Fibroblast of lung (primary cell): ENCODE measurements around the gene IRF2BPL. TPM values are rescaled to one million over a fixed set of nuclear protein-coding genes. Genes with fewer than 3 reads are reported as not detected.

ENCODE experiments used
- DNase-seq, 2 donors: peaks; one replicate each; pipeline versions ENCODE4 v3.0.0 to v3.0.0-alpha.2; 2010; ENCODE audit warnings: low read depth in 2 of 2
- H2AFZ ChIP-seq: 2 replicates; pipeline ENCODE4 v1.5.1; 2012; ENCODE audit warnings: low read length, control low read depth, inconsistent platforms
- H3K27ac ChIP-seq: 2 replicates; pipeline ENCODE4 v1.5.1; 2011; ENCODE audit warnings: low read length, control low read depth; ENCODE audit not compliant: insufficient read depth
- H3K27me3 ChIP-seq: 2 replicates; pipeline ENCODE4 v1.5.1; 2011; ENCODE audit warnings: mild to moderate bottlenecking, low read length; ENCODE audit not compliant: control insufficient read depth, insufficient read depth
- H3K36me3 ChIP-seq: 2 replicates; pipeline ENCODE4 v1.5.1; 2011; ENCODE audit warnings: low read length; ENCODE audit not compliant: control insufficient read depth, insufficient read depth
- H3K4me1 ChIP-seq: 2 replicates; pipeline ENCODE4 v1.5.1; 2011; ENCODE audit warnings: low read length; ENCODE audit not compliant: control insufficient read depth, insufficient read depth; ENCODE audit errors: extremely low read depth
- H3K4me2 ChIP-seq: 2 replicates; pipeline ENCODE4 v1.5.1; 2011; ENCODE audit warnings: low read length, control low read depth; ENCODE audit not compliant: insufficient read depth; ENCODE audit errors: extremely low read depth
- H3K4me3 ChIP-seq, 4 experiments: fragments of 200-600 bp in 1 of 4; sonication (generic) in 1 of 4; replicated peaks in 1 of 4; 2 replicates each; pipeline ENCODE4 v1.5.1; 2011 to 2016; ENCODE audit warnings: low read length in 4 of 4, low read depth in 3 of 4, mild to moderate bottlenecking in 3 of 4, control low read depth in 2 of 4, inconsistent platforms in 1 of 4, mixed read lengths in 1 of 4; ENCODE audit not compliant: insufficient read depth in 1 of 4; ENCODE audit errors: control extremely low read depth in 1 of 4
- H3K79me2 ChIP-seq: 2 replicates; pipeline ENCODE4 v1.5.1; 2012; ENCODE audit warnings: mild to moderate bottlenecking, low read length, inconsistent platforms; ENCODE audit not compliant: control insufficient read depth, insufficient read depth
- H3K9ac ChIP-seq: 2 replicates; pipeline ENCODE4 v1.5.1; 2011; ENCODE audit warnings: mild to moderate bottlenecking, low read length, control low read depth; ENCODE audit not compliant: insufficient read depth
- H3K9me3 ChIP-seq: 2 replicates; pipeline ENCODE4 v1.5.1; 2012; ENCODE audit warnings: low read depth, low read length; ENCODE audit not compliant: control insufficient read depth, insufficient read depth
- H4K20me1 ChIP-seq: 2 replicates; pipeline ENCODE4 v1.5.1; 2011; ENCODE audit warnings: low read length; ENCODE audit not compliant: control insufficient read depth, insufficient read depth; ENCODE audit errors: extremely low read depth
- CTCF ChIP-seq, 2 donors: IDR thresholded peaks in 1 of 2; conservative IDR thresholded peaks in 1 of 2; 1 replicate in 1 of 2; 2 replicates in 1 of 2; pipeline ENCODE4 v1.5.1; 2011 to 2012; ENCODE audit warnings: low read length in 2 of 2, control low read depth in 1 of 2, inconsistent platforms in 1 of 2, low read depth in 1 of 2, mild to moderate bottlenecking in 1 of 2
- EZH2 ChIP-seq: IDR thresholded peaks from 2 replicates; pipeline ENCODE4 v1.5.1; 2012; ENCODE audit warnings: low read length, control low read depth, mild to moderate bottlenecking; ENCODE audit errors: missing control alignments
- polyA plus RNA-seq, 2 donors: library from polyadenylated mRNA; depleted of rRNA in 1 of 2; stranded (reverse) in 1 of 2; unstranded in 1 of 2; fragments of >200 nt; gene quantifications; 2 replicates each; pipeline ENCODE4 v1.2.1, GENCODE V29; 2011 to 2012; ENCODE audit warnings: missing spikeins in 1 of 2
- total RNA-seq: library from RNA; depleted of rRNA; stranded (reverse); fragments of >200 nt; gene quantifications from 2 replicates; pipeline ENCODE4 v1.2.1, GENCODE V29; 2014

The IRF2BPL gene
- total and polyA plus RNA-seq, 2 donors (not counting 1 experiment from before 2014, with no cell fraction given): 9.8 to 45.9 TPM

DNA sequence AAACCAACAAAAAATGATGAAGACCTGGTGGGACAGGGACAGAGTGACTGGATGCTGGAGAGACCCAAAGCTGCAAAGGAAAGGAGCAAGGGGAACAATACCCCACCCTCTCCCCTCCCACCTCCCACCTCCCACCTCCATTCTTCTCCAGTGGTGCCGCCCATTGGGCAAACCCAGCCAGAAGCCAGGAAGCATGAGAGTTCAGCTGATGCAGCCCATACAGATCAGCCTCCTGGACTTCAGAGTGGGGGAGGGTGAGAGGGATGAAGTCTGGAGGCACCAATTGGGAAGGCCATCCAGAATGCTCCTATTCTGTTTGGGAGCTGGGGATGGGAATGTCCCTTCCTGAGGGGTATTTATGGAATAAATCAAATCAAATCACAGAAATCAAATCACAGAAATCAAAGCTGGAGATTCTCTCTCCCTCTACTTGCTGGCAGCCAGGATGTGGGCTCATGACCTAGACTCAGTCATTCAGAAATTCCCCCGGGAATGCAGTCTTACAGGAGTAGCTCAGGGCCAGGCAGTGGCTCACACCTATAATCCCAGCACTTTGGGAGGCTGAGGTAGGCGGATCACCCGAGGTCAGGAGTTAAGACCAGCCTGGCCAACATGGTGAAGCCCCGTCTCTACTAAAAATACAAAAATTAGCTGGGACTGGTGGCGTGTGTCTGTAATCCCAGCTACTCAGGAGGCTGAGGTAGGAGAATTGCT, 31.1 kb downstream of the IRF2BPL start:
- TF ChIP-seq EZH2 (no peak), CTCF (conservative IDR thresholded peaks at IDR 0.05 in 1 of 2, IDR thresholded peaks at IDR 0.05 in 1 of 2; ENCODE audit: low read depth in 1 of 2, low read length in 2 of 2) (no peak)
- H3K4me1 ChIP-seq: no peaks in the 10 kb centered on the region
- no peak overlapping the region for H3K27ac ChIP-seq
- no peak overlapping the region for H3K4me3 ChIP-seq
- H3K9ac ChIP-seq: no peak overlapping the region
- H2AFZ ChIP-seq: no peak overlapping the region
- no peaks in the 10 kb centered on the region for H3K79me2 ChIP-seq
- no peaks in the 10 kb centered on the region for H3K36me3 ChIP-seq
- no peaks in the 10 kb centered on the region for H3K9me3 ChIP-seq
- no peaks in the 10 kb centered on the region for H3K27me3 ChIP-seq
- DNase-seq: peak in 1 of 2 donors; percentile 36
- no peak overlapping the region for H3K4me2 ChIP-seq
- no peaks in the 10 kb centered on the region for H4K20me1 ChIP-seq

- H2AFZ ChIP-seq: no peak overlapping the region
- no peaks in the 10 kb centered on the region for H3K4me1 ChIP-seq
- H3K9ac ChIP-seq: no peak overlapping the region
- H3K27me3 ChIP-seq: no peaks in the 10 kb centered on the region
- H3K36me3 ChIP-seq: no peaks in the 10 kb centered on the region
- no peak overlapping the region for H3K4me3 ChIP-seq
- H3K79me2 ChIP-seq: no peaks in the 10 kb centered on the region
- DNase-seq: no peak
- H3K4me2 ChIP-seq: no peak overlapping the region
- H4K20me1 ChIP-seq: no peaks in the 10 kb centered on the region
- TF ChIP-seq EZH2 (no peak), CTCF (conservative IDR thresholded peaks at IDR 0.05 in 1 of 2, IDR thresholded peaks at IDR 0.05 in 1 of 2; ENCODE audit: low read depth in 1 of 2, low read length in 2 of 2) (no peak)
- H3K27ac ChIP-seq: no peak overlapping the region
- H3K9me3 ChIP-seq: no peaks in the 10 kb centered on the region
Observed at GRCh38 chr14:76996563-76997146, 31.9 kb downstream of the IRF2BPL start.

GRCh38 chr14:76995279-76996035, 33.1 kb downstream of the IRF2BPL start:
- Histone ChIP-seq H3K79me2 (no peaks in the 10 kb centered on the region), H3K9me3 (no peaks in the 10 kb centered on the region), H3K27me3 (no peaks in the 10 kb centered on the region), H4K20me1 (no peaks in the 10 kb centered on the region), H3K4me2 (no peak overlapping the region), H3K36me3 (no peaks in the 10 kb centered on the region), H3K9ac (no peak overlapping the region), H2AFZ (no peak overlapping the region), H3K4me3 (no peak overlapping the region), H3K4me1 (no peaks in the 10 kb centered on the region), H3K27ac (no peak overlapping the region)
- TF ChIP-seq CTCF (conservative IDR thresholded peaks at IDR 0.05 in 1 of 2, IDR thresholded peaks at IDR 0.05 in 1 of 2; ENCODE audit: low read depth in 1 of 2, low read length in 2 of 2) (no peak), EZH2 (no peak)
- DNase-seq: no peak
